ENCODE measurements around the gene KATNAL2. TPM values are rescaled to one million over a fixed set of nuclear protein-coding genes. Genes with fewer than 3 reads are reported as not detected.

The KATNAL2 gene
- total and polyA plus RNA-seq, 10 of the 15 experiments (the other 5 are each of a cell fraction or from before 2014, with no cell fraction given) = 0.20 to 2.4 (median 1.7) TPM

DNA sequence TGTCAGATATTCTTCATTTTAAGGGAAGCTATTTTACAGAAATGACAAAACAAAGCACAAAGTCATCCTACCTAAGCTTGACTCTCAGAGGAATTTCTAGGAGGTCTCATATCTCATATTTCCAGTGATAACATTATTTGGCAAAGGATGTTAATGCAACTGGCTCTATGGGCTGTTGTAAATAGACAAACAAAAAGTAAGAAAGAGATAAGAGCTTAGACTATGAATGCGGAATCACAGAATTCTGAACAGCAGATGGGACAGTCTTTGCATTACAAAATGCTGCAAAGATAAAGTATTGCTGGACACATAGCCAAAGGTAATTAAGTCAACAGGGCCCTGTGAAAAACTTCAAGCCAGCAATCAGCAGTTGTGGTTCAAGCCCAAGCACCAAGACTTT lies 24.0 kb upstream of the KATNAL2 start:
- DNase-seq (ENCODE audit: low read depth, low spot score) (no peak), FAIRE-seq (no peak), ATAC-seq (peak; percentile 14)
- H3K4me1 ChIP-seq (ENCODE audit: control insufficient read depth, insufficient read depth, low read length) = peaks cover 32% of the 10 kb centered on the region
- H3K4me2 ChIP-seq (ENCODE audit: control insufficient read depth, insufficient read depth) = peak overlapping the region; percentile 23
- TF ChIP-seq NFYA (IDR thresholded peaks at IDR 0.05; ENCODE audit: borderline replicate concordance, low read depth, low read length) = no peak
- TF ChIP-seq TCF7 (IDR thresholded peaks at IDR 0.05; ENCODE audit: borderline replicate concordance) = no peak
- TF ChIP-seq SUZ12 (IDR thresholded peaks at IDR 0.05; ENCODE audit: unreplicated experiment) = no peak
- no peak for TF ChIP-seq POLR2AphosphoS5 (IDR thresholded peaks at IDR 0.05; ENCODE audit: low read length)
- TF ChIP-seq ZSCAN29 (IDR thresholded peaks at IDR 0.05) = no peak
- no peak for TF ChIP-seq SREBF2 (IDR thresholded peaks at IDR 0.05; ENCODE audit: low read length)
- TF ChIP-seq IKZF1 (conservative IDR thresholded peaks at IDR 0.05) = 0 out of 2 replicates have a peak, but pooled peaks have one; percentile 1
- POLR2A ChIA-PET = interaction anchor here (1.1 to 1.3 kb wide), 2 partner anchors 24 to 33 kb away, joined by 3 to 7 read pairs; partner anchors contain the start of genes KATNAL2 and PIAS2
- intact Hi-C loops (cut with micrococcal nuclease; ENCODE audit: unreplicated experiment) = no loop called here
- RAD21 ChIA-PET (ENCODE audit: unreplicated experiment) = interaction anchor here (0.8 to 2.2 kb wide), 6 partner anchors 20 to 106 kb away, joined by 3 to 13 read pairs (median 6); partner anchors contain the start of genes KATNAL2 and PIAS2
- peaks cover 11% of the 10 kb centered on the region for H3K9me3 ChIP-seq (replicated peaks; ENCODE audit: control insufficient read depth, insufficient read depth, low read length)
- peaks cover 0 to 8% of the 10 kb centered on the region in 2 experiments; a peak in 2 of 4 replicates for H3K36me3 ChIP-seq (ENCODE audit: control insufficient read depth in 2 of 2, insufficient read depth in 2 of 2, low read length in 1 of 2)
- in situ Hi-C loops (cut with MboI) = no loop called here
- SMC1A ChIA-PET (ENCODE audit: uncharacterized antibody, unreplicated experiment) = interaction anchor here (0.7 to 1.5 kb wide), 8 partner anchors 18 to 62 kb away, joined by 3 to 7 read pairs (median 5); partner anchors contain the start of genes KATNAL2 and PIAS2
- CTCF ChIA-PET = interaction anchor here (0.5 to 1.5 kb wide), 5 partner anchors 17 to 64 kb away, joined by 3 to 8 read pairs (median 4); partner anchors contain the start of genes KATNAL2 and PIAS2
- no peaks in the 10 kb centered on the region for H3K27me3 ChIP-seq (replicated peaks in 1 of 2; ENCODE audit: control insufficient read depth in 2 of 2, insufficient read depth in 2 of 2, low read length in 1 of 2)
- peaks cover 18% of the 10 kb centered on the region for H3K79me2 ChIP-seq (ENCODE audit: control insufficient read depth, insufficient read depth, low read length)
- H4K20me1 ChIP-seq (ENCODE audit: control insufficient read depth, insufficient read depth) = no peaks in the 10 kb centered on the region
- no peak overlapping the region for H2AFZ ChIP-seq (ENCODE audit: control insufficient read depth, low read depth, low read length)
- 100% methylated on average over 1 of the region's 1 CpG for WGBS (ENCODE audit: insufficient coverage, insufficient replicate concordance, low lambda C conversion rate, missing lambda C conversion rate)
- H3K9ac ChIP-seq (ENCODE audit: control insufficient read depth, insufficient read depth, low read length) = no peak overlapping the region
- H3K4me3 ChIP-seq = no peak overlapping the region
- no TSS peak for BruUV-seq (replicated peaks)
- H3K27ac ChIP-seq (ENCODE audit: control insufficient read depth, insufficient read depth) = peak overlapping the region; percentile 29; the same call in 1 of the 2 replicates

DNA sequence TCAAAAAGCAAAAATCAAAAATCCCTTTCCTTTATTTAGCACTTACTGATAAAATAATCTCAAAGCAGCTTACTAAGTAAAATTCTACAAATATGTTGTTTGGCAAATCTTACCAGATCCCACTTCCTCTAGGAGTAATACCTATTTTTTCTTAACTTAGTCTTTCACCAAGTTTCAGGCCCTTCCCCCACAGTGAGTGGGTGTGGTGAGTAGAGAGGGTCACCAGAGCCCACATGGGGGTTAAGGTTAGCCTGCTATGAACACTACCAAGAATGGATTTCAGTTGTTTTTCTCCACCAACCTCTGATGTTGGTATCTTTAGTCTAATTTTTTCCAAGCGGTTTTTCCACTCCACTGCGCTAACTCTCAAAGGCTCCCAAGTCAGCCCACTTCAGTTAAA lies 23.3 kb upstream of the KATNAL2 start:
- BruUV-seq (replicated peaks) = no TSS peak
- Histone ChIP-seq H2AFZ (ENCODE audit: control insufficient read depth, low read depth, low read length) (no peak overlapping the region), H3K27me3 (replicated peaks in 1 of 2; ENCODE audit: control insufficient read depth in 2 of 2, insufficient read depth in 2 of 2, low read length in 1 of 2) (no peaks in the 10 kb centered on the region), H4K20me1 (ENCODE audit: control insufficient read depth, insufficient read depth) (no peaks in the 10 kb centered on the region), H3K9me3 (replicated peaks; ENCODE audit: control insufficient read depth, insufficient read depth, low read length) (peaks cover 4% of the 10 kb centered on the region; the same call in 1 of the 3 replicates), H3K4me2 (ENCODE audit: control insufficient read depth, insufficient read depth) (no peak overlapping the region; the same call in 1 of the 2 replicates), H3K9ac (ENCODE audit: control insufficient read depth, insufficient read depth, low read length) (no peak overlapping the region), H3K4me1 (ENCODE audit: control insufficient read depth, insufficient read depth, low read length) (peaks cover 32% of the 10 kb centered on the region), H3K79me2 (ENCODE audit: control insufficient read depth, insufficient read depth, low read length) (peaks cover 16% of the 10 kb centered on the region), H3K36me3 (ENCODE audit: control insufficient read depth in 2 of 2, insufficient read depth in 2 of 2, low read length in 1 of 2) (peaks cover 0 to 5% of the 10 kb centered on the region in 2 experiments; a peak in 2 of 4 replicates), H3K27ac (ENCODE audit: control insufficient read depth, insufficient read depth) (no peak overlapping the region), H3K4me3 (no peak overlapping the region)
- ChIA-PET CTCF (interaction anchor here (1.1 kb wide), 1 partner anchor 34 kb away, joined by 3 read pairs; no protein-coding TSS in a partner anchor), SMC1A (ENCODE audit: uncharacterized antibody, unreplicated experiment) (interaction anchor here (0.7 to 1.3 kb wide), 3 partner anchors 13 to 810 kb away, joined by 3 to 4 read pairs (median 3); no protein-coding TSS in a partner anchor), POLR2A (interaction anchor here (0.7 to 1.3 kb wide), 3 partner anchors 12 to 34 kb away, joined by 3 to 5 read pairs (median 3); no protein-coding TSS in a partner anchor), RAD21 (ENCODE audit: unreplicated experiment) (interaction anchor here (2.2 kb wide), 1 partner anchor 21 kb away, joined by 10 read pairs; no protein-coding TSS in a partner anchor)
- no peak for FAIRE-seq
- intact Hi-C loops (cut with micrococcal nuclease; ENCODE audit: unreplicated experiment) (no loop called here), in situ Hi-C loops (cut with MboI) (no loop called here)
- DNase-seq (ENCODE audit: low read depth, low spot score) = no peak
- WGBS (ENCODE audit: insufficient coverage, insufficient replicate concordance, low lambda C conversion rate, missing lambda C conversion rate) = 100% methylated on average over 2 of the region's 2 CpGs
- no peak for ATAC-seq
- TF ChIP-seq EP300 (IDR thresholded peaks at IDR 0.05; ENCODE audit: borderline replicate concordance in 1 of 2, control insufficient read depth in 1 of 2, low read depth in 2 of 2, low read length in 2 of 2) = no peak
- TF ChIP-seq EZH2 (IDR thresholded peaks at IDR 0.05; ENCODE audit: borderline replicate concordance, control insufficient read depth, low read depth, low read length) = no peak
- TF ChIP-seq, protein P1, sequence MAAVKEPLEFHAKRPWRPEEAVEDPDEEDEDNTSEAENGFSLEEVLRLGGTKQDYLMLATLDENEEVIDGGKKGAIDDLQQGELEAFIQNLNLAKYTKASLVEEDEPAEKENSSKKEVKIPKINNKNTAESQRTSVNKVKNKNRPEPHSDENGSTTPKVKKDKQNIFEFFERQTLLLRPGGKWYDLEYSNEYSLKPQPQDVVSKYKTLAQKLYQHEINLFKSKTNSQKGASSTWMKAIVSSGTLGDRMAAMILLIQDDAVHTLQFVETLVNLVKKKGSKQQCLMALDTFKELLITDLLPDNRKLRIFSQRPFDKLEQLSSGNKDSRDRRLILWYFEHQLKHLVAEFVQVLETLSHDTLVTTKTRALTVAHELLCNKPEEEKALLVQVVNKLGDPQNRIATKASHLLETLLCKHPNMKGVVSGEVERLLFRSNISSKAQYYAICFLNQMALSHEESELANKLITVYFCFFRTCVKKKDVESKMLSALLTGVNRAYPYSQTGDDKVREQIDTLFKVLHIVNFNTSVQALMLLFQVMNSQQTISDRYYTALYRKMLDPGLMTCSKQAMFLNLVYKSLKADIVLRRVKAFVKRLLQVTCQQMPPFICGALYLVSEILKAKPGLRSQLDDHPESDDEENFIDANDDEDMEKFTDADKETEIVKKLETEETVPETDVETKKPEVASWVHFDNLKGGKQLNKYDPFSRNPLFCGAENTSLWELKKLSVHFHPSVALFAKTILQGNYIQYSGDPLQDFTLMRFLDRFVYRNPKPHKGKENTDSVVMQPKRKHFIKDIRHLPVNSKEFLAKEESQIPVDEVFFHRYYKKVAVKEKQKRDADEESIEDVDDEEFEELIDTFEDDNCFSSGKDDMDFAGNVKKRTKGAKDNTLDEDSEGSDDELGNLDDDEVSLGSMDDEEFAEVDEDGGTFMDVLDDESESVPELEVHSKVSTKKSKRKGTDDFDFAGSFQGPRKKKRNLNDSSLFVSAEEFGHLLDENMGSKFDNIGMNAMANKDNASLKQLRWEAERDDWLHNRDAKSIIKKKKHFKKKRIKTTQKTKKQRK (IDR thresholded peaks at IDR 0.05; ENCODE audit: low read depth, low read length) = no peak
- TF ChIP-seq, protein P2, sequence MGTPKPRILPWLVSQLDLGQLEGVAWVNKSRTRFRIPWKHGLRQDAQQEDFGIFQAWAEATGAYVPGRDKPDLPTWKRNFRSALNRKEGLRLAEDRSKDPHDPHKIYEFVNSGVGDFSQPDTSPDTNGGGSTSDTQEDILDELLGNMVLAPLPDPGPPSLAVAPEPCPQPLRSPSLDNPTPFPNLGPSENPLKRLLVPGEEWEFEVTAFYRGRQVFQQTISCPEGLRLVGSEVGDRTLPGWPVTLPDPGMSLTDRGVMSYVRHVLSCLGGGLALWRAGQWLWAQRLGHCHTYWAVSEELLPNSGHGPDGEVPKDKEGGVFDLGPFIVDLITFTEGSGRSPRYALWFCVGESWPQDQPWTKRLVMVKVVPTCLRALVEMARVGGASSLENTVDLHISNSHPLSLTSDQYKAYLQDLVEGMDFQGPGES (IDR thresholded peaks at IDR 0.05) = no peak
